GM12891 (cell line): Measurements from ENCODE around the gene SYNDIG1.

Experiments
- PAX5 ChIP-seq: IDR thresholded peaks from 2 replicates; pipeline ENCODE4 v1.6.1; 2011; ENCODE audit warnings: low read length, moderate library complexity, mild to moderate bottlenecking; ENCODE audit not compliant: insufficient read depth, severe bottlenecking
- POLR2A ChIP-seq: IDR thresholded peaks from 2 replicates; pipeline ENCODE4 v1.6.1; 2011; ENCODE audit warnings: low read depth, low read length, control low read depth
- POLR2AphosphoS5 ChIP-seq: IDR thresholded peaks from 2 replicates; pipeline ENCODE4 v1.6.1; 2011; ENCODE audit warnings: low read depth, low read length, control low read depth
- POU2F2 ChIP-seq: IDR thresholded peaks from 2 replicates; pipeline ENCODE4 v1.6.1; 2011; ENCODE audit warnings: low read depth, mild to moderate bottlenecking, control low read depth, low read length, moderate library complexity
- SPI1 ChIP-seq: IDR thresholded peaks from 2 replicates; pipeline ENCODE4 v1.6.1; 2011; ENCODE audit warnings: low read depth, low read length, control low read depth
- TAF1 ChIP-seq: IDR thresholded peaks from 2 replicates; pipeline ENCODE4 v1.6.1; 2011; ENCODE audit warnings: low read depth, low read length, control low read depth

DNA sequence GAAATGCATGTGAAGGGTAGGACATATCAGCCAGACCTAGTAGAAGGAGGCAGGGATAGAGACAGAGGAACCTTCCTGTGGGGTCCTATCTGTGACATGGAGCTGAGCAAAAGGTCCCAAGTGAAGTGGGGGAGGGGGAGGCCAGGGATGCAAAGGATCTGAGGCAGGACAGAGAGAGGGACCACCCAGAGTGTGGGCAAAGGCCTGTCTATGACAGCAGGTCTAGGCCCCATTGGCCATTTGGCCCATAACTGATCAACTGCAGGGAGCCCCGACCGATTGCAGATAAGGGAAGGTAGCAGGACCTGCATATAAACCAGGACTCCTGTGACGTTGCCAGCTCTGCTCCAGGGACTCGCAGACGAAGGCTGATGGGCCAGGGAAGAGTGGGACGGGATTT is 49.6 kb upstream of the SYNDIG1 start:
- TF ChIP-seq POLR2A (no peak), SPI1 (no peak), POLR2AphosphoS5 (no peak), TAF1 (no peak), PAX5 (no peak), POU2F2 (no peak)
